GM12801 (cell line): ENCODE measurements around the gene RAD23A.

Source experiments
- CTCF ChIP-seq: IDR thresholded peaks from one replicate; pipeline ENCODE4 v1.5.1; 2011; ENCODE audit warnings: control low read depth; ENCODE audit not compliant: insufficient read length; ENCODE audit errors: extremely low read depth

The RAD23A gene

GRCh38 chr19:12994701-12995595 is 49.3 kb downstream of the RAD23A start, which contains the start of gene NFIX:
TSS of gene NFIX (plus strand) at chr19:12995475. CDS start at chr19:12995838, 363 bp downstream.
- no peak for TF ChIP-seq CTCF

DNA sequence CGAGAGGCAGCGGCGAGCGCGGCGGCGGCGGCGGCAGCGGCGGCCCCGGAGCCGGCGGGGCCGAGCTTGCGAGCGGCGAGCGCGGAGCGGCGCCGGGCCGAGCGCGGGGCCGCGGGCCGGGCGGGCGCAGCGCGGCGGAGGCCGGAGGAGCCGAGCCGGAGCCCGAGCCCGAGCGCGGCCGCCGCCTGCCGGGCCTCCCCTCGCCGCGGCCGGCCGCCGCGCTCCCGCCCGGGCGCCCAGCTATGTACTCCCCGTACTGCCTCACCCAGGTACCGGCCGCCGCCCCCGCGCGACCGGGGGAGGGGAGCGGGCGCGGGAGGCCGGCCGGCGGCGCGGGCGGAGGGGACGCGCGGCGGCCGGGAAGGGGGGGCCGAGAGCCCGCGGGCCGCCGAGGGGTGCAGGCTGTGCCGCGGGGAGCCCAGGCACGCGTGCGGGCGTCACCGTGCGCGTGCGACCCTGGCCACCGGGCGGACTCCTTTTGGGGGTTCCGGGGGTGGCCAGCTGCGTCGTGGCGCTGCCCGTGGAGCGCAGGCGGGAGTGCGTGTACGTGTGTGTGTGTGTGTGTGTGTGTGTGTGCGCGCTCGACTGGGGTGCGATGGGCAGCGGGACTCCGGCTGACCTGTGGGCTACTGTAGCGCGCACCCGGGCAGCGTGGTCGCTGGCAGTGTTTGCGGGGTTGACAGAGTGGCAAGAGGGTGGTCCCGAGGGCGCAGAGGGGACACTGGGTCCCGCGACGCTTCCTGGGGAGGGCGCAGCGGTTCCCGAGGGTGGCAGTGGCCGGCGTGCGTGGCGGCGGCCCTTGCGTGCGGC is 50.1 kb downstream of the RAD23A start:
- no peak for TF ChIP-seq CTCF

DNA sequence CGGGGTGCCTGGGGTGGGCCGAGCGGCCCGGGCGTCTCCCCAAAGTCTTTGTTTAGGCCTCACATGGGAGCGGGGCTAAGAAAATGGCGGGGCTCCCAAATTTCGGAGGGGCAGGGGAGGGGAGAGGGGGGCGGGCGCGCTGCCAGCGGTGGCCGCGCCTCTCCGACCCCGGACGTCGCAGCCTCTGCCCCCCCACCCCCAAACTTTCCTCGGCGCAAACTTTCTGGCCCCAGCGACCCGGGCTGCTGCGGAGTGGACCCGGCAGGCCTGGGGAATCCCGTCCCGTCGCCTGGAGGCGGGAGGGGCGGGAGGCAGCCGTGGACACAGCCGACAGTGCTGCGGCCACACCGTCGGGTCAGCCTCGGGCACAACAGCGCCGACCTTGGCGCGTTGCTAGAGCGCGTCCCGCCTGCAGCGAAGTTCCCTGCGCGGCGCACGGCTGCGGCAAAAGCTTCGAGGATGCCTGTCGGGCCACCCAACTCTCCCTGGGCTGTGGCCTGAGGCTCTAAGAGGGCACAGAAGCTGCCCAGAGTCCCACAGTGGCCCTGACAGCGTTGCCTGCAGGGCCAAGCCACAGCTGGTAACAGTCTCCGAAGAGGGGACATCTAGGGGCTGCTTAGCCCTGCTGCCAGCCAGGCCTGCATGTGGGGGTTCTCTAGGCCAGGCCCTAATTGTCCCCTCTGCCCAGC is 50.9 kb downstream of the RAD23A start:
- TF ChIP-seq CTCF = no peak

DNA sequence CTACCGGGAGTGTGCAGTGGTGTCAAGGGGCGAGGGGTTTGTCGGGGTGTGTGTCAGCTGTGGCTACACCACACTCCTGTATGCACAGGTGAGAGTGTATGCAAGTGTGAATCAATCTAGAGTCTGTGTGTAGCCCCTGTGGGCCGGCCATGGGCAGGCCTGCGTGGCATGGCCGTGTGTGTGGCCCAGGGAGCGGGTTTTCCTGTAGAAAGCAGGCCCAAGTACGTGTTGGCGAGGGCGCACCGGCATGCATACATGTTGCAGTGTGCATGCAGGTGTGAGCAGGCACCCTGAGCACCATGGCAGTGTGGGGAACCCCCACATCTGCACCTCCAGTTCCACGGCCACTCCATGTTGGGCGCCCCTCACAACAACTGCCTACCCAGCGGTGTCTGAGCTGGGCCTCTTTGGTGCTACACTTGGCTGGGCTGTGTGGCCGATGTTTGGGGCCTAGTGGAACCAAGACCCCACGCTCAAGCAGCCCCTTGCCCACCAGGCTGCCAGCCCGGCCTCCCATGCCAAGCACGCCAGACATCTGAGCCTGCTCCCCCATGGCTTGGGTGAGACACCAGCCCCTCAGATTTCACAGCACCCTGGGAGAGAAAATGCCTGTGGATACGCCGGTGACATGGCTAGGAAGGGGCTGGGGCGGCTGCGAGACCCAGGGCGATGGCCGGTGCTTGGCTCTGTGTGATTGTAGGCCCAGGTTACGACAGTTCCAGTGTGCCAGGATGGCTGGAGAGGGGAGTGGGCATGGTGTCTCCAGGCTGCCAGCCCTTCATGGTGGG is 51.7 kb downstream of the RAD23A start:
- no peak for TF ChIP-seq CTCF

- TF ChIP-seq CTCF = no peak
These were observed 52.6 kb downstream of the RAD23A start for GRCh38 chr19:12997967-12998940.

DNA sequence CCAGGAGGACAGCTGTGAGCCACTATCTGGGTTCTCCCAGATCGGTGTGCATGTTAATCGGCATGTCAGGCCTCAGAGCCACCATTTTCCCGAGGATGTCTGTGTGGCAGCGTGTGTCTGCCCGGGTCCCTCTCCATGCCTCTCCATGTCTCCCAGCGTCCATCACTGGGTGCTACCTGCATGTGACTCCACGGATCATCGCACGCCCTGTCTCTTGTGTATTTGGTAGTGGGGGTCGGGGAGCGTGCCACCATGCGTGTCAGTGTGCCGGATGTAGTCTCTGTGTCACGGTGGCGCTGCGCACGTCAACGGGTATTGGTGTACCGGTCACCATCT is 55.5 kb downstream of the RAD23A start:
- TF ChIP-seq CTCF = no peak
